Endometrium (tissue), 2 donors: ENCODE data around the gene KCNB1.

ENCODE experiments used
- FAIRE-seq: peaks from 2 replicates; lab custom pipeline; 2012; peaks lifted over from hg19 to GRCh38; lab: Jason Lieb, UNC
- donor health status: control.
- donor health status: control.

The KCNB1 gene

GRCh38 chr20:49482621-49483017, at the start of gene KCNB1:
Gene KCNB1, minus strand, starts transcription at chr20:49482668. Its CDS starts 188 bp downstream, at chr20:49482480.
- no peak for FAIRE-seq

DNA sequence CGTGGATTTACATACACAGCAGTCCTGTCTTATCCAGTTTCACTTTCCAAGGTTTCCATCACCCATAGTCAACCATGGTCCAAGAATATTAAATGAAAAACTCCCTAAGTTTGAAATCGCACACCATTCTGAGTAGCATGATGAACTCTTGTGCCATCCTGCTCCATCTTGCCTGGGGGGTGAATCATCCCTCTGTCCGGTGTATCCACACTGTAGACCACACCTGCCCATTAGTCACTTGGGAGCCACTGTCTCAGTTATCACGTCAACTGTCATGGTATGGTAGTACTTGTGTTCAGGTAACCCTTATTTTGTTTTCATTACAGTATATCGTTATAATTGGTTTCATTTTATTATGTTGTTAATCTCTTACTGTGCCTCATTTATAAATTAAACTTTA, 47.0 kb upstream of the KCNB1 start:
- no peak for FAIRE-seq

GRCh38 chr20:49526568-49526967, 44.1 kb upstream of the KCNB1 start:
- FAIRE-seq, result no peak

DNA sequence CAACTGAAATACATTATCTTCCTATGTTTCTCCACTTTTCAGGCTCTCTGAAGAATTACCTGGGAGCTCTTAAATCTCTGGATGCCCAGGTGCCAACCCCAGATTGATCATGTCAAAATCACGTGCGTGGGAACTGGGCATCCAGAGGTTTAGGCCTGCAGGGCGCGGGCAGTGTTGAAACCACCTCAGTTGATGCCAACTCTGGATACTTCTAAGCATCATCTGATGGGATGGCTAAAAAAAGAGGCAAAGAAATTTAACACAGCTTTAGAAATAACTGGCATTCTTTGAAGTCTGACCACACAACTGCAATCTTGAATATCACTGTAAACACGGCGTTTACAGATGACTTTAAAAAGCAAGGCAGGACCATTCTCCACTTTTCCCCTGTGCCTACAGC, 43.6 kb upstream of the KCNB1 start:
- no peak for FAIRE-seq

GRCh38 chr20:49523767-49524360, 41.4 kb upstream of the KCNB1 start:
- no peak for FAIRE-seq

DNA sequence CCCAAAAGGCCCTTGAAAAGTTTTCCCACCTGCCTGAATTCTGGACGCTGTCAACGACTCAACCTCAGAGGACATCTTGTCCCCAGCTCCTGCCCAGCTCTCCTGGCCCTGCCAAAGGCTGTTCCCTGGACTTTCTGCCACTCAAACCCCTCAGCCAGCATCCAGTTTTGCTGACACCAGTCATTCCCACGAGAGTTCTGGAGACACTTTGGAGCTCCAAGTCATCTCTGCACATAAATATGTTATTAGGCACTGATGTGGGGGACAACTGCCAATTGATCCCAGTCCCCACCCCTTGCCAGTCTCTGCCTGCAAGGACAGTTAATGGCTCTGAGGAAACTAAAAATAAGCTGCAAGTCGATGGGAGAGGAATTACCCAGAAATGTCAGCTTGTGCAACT, 38.9 kb upstream of the KCNB1 start:
- no peak for FAIRE-seq

DNA sequence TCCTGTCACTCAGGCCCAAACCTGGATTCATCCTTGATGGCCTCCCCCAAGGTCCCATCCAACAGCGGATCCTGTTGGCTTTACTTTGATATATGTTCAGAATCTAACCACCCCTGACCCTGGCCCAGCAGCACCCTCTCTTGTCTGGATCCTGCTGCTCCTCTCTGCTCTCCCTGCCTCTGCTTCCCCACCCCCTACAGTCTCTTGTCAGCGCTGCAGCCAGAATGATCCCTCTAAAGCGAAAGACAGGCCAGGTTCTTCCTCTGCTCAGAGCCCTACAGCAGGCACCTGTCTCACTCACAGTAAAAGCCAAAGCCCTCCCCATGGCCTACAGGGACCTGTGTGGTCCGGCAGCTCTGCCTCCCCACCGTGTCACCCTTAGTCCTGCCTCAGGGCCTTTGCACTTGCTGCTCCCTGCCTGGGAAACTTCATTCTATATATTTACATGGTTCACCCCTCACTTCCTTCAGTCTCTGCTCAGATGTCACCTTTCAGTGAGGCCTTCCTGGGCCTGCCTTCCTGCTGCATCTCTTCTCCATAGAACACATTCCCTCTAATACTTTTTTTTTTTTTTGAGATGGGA, 37.4 kb upstream of the KCNB1 start:
- FAIRE-seq, result no peak

DNA sequence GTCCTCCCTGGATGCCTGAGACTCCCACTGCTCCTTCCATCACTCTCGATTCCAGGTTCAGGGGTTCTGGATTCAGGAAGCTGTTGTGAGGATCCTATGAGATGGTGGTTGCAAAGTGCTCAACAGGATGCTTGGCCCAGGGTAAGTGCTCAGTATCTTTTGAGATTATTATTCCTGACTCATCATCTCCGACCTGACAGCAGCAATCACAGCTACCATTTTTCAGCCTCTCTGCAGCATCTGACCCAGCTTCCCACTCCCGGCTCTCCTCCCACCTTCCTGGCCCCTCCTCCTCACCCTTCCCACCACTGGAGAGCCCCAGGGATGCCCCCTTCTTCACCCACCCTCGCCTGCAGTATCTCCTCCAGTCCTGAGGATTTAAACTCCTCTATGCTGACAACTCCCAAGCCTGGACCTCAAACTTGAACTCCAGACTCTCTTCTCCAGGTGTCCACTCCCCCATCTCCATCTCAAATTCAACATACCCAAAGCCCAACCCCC, 36.8 kb upstream of the KCNB1 start:
- no peak for FAIRE-seq

DNA sequence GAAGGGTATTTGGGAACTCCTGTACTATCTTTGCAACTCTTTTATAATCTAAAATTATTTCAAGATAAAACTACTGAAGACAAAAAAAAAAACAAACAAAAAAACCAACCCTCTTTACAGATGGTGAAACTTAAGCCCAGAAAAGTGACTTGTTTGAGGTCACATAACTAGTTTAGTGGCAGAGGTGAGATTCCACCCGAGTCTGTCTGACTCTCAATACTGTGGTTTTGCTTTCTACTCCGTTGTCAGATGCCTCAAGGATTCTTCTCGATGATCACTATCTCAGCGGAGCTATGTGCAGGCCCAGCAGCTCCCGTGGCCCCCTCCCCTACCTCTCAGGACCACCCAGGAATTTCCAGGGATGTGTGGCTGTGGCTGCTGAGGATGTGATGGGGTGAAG, 36.1 kb upstream of the KCNB1 start:
- FAIRE-seq, result no peak

DNA sequence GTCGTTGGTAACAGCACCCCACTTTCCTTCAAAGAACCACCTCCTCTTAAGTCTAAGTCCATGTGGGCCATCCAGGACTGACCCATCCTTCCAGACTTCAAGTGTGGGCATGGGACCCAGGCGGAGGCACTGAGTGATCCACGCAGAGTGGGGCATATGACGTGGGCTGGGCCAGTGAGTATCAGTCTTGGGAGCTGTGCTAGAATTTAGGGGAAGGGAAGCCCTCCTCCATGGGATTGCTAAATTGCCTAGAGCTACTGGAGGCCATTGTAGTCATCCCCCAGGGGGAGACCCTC, 35.3 kb upstream of the KCNB1 start:
- FAIRE-seq, result no peak

GRCh38 chr20:49516916-49517804, 34.7 kb upstream of the KCNB1 start:
- FAIRE-seq, result no peak

DNA sequence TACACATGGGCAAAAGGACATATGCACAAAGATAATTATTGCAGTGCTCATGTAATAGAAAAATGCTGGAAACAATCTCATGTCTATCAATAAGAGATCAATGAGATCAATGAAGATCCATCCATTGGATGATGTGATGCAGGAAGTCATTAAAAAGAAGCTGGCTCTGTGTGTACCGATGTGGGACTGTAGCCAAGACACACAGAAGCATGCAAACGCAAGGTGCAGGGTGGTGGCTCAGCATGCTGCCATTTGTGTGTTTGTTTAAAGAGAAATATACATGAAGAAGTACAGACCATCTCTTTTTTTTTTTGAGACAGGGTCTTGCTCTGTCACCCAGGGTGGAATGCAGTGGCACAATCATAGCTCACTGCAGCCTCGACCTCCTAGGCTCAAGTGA, 33.1 kb upstream of the KCNB1 start:
- FAIRE-seq, result no peak

DNA sequence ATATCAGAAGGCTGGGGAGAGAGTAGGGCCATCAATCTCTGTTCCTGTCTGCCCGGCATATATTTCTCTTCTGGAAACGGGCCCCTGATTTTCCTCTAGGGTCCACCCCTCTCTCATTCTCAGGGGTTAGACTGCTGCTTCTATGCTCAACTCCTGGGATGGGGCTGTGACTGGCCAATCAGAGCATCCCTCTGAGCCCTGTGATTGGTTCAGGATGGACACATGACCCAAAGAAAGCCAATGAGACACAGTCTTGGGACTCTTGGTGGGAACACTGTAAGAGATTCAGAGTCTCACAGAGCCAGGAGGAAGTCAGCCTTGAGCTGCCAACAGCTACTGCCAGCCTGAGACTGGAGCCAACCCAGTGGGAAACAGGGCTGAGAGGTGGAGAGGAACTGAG, 31.0 kb upstream of the KCNB1 start:
- no peak for FAIRE-seq

- no peak for FAIRE-seq
Observed at GRCh38 chr20:49513009-49513408, 30.5 kb upstream of the KCNB1 start.

DNA sequence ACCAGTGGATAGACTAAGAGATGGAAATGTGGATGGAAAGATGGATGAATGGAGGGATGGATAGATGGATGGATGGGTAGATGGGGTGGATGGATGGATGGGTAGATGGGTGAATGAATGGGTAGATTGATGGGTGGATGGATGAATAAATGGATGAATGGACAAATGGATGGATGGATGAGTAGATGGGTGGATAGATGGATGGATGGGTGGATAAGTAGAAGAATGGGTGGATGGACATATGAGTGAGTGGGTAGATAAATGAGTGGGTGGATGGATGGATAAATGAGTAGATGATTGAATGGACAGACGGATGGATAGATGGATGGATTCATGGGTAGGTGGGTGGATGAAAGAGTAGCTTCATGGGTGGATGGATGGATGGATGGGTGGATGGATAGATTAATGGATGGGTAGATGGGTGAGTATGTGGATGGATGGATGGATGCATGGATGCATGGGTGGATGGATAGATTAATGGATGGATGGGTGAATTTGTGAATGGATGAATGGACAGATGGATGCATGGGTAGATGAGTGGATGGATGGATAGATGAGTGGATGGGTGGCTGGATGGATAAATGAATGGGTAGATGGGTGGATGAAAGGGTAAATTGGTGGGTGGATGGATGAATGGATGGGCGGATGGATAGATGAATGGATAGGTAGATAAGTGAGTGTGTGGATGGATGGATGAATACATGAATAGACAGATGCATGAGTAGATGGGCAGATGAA, 29.5 kb upstream of the KCNB1 start:
- FAIRE-seq, result no peak

- FAIRE-seq, result no peak
Observed at GRCh38 chr20:49510562-49511122, 28.2 kb upstream of the KCNB1 start.

GRCh38 chr20:49508435-49509199, 26.1 kb upstream of the KCNB1 start:
- no peak for FAIRE-seq

DNA sequence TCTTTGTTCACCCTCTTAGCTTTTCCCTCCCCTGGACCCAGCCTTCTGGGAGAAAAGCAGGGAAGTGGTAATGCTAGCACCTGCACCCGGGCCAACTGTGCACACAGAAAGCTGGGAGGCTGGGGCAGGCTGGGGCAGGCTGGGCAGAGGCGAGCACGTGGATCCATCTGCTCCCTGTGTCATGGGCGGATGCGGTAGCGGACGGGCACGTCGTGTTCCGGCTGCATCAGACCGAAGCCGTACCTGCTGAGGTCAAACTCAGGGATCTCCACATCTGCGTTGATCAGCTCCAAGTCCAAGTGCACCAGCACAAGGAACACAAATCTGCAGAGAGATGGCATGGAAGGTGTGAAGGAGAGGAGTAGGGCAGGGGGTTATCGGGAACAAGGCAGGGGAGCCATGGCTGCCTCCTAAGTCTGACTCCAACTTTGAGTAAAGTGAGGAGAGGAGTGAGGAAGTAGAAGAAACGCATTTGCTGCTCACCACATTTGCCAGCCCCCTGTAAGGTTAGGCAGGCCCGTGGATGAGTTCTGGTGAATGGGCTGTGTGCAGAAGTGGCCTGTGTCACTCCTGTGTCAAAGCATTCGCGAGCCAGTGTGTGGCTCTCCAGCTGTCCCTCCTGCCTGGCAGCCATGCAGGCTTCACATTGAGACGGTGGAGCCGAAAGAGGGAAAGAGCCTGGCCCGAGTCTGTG, 25.4 kb upstream of the KCNB1 start:
- no peak for FAIRE-seq

GRCh38 chr20:49505518-49505917, 23.1 kb upstream of the KCNB1 start:
- no peak for FAIRE-seq

DNA sequence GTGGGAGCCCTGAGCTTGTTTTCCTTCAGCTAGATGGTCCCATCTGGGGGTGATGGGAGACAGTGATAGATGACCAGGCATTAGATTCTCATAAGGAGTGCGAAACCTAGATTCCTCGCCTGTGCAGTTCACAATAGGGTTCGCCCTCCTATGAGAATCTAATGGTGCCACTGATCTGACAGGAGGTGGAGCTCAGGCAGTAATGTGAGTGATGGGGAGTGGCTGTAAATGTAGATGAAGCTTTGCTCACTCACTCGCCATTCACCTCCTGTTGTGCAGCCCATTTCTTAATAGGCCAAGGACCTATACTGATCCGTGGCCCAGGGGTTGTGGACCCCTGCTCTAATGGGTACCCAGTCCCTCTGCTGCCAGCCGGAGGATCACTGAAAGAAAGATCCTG, 20.7 kb upstream of the KCNB1 start:
- no peak for FAIRE-seq

GRCh38 chr20:49501917-49502316, 19.4 kb upstream of the KCNB1 start:
- no peak for FAIRE-seq
